HepG2 (cell line): ENCODE data around the gene FZD4. TPM values are rescaled to one million over a fixed set of nuclear protein-coding genes. Genes with fewer than 3 reads are reported as not detected.
A peak's percentile ranks its signal among the peaks of the same experiment; 100 is the strongest.

Source experiments
- BCL6 ChIP-seq: IDR thresholded peaks from 2 replicates; pipeline ENCODE4 v1.6.1; 2016; ENCODE audit warnings: missing genetic modification reagents, missing compliant biosample characterization
- FOXA3 ChIP-seq: IDR thresholded peaks from 2 replicates; pipeline ENCODE4 v1.6.1; 2016; ENCODE audit warnings: missing genetic modification reagents, missing compliant biosample characterization
- HMG20A ChIP-seq: IDR thresholded peaks from 2 replicates; pipeline ENCODE4 v1.6.1; 2016; ENCODE audit warnings: borderline replicate concordance
- NFIC ChIP-seq: IDR thresholded peaks from 2 replicates; pipeline ENCODE4 v1.6.1; 2012; ENCODE audit warnings: mild to moderate bottlenecking, low read length, inconsistent platforms
- NFKBIZ ChIP-seq: IDR thresholded peaks from 2 replicates; pipeline ENCODE4 v1.6.1; 2018; ENCODE audit warnings: missing genetic modification reagents, missing compliant biosample characterization
- NR1H2 ChIP-seq: sonication (generic); formaldehyde crosslinking; IDR thresholded peaks from 2 replicates; pipeline ENCODE4 v1.8.1; 2022; ENCODE audit warnings: low read depth, missing genetic modification reagents, borderline replicate concordance
- RAD21 ChIP-seq: fragments of 450-650 bp; formaldehyde crosslinking; IDR thresholded peaks from 2 replicates; pipeline ENCODE4 v1.5.0; 2020; ENCODE audit warnings: mild to moderate bottlenecking
- RBM22 ChIP-seq: fragments of 200-400 bp; formaldehyde crosslinking; optimal IDR thresholded peaks from 2 replicates; pipeline ENCODE3; 2017; ENCODE audit warnings: mild to moderate bottlenecking, low read length, moderate library complexity
- SIX1 ChIP-seq: sonication (generic); formaldehyde crosslinking; IDR thresholded peaks from 2 replicates; pipeline ENCODE4 v1.4.0; 2020; ENCODE audit warnings: missing genetic modification reagents, borderline replicate concordance
- ZNF124 ChIP-seq: sonication (generic); formaldehyde crosslinking; IDR thresholded peaks from 2 replicates; pipeline ENCODE4 v1.4.0; 2020; ENCODE audit warnings: missing genetic modification reagents
- ZNF138 ChIP-seq: sonication (generic); formaldehyde crosslinking; IDR thresholded peaks from 2 replicates; pipeline ENCODE4 v1.5.0; 2020; ENCODE audit warnings: mild to moderate bottlenecking, low read depth, missing genetic modification reagents
- ZNF430 ChIP-seq: sonication (generic); formaldehyde crosslinking; IDR thresholded peaks from 2 replicates; pipeline ENCODE4 v1.9.0; 2021; ENCODE audit warnings: mild to moderate bottlenecking, missing genetic modification reagents
- polyA plus RNA-seq, 8 experiments: library from polyadenylated mRNA; depleted of rRNA in 3 of 8; stranded (reverse) in 7 of 8; unstranded in 1 of 8; fragments of >200 nt; fragmentation: Illumina TruSeq in 4 of 8; extraction: Trizol in 4 of 8; gene quantifications; 2 replicates each; pipeline versions ENCODE4 v1.2.1 to v1.2.3, GENCODE V29; 2011 to 2016; ENCODE audit warnings: low read depth in 4 of 8, missing spikeins in 1 of 8, mixed read lengths in 1 of 8; ENCODE audit not compliant: insufficient read depth in 1 of 8
- total RNA-seq, 5 experiments: library from RNA; depleted of rRNA; stranded (reverse); fragments of >200 nt; fragmentation: Illumina TruSeq; extraction: Trizol; gene quantifications; 2 replicates each; pipeline ENCODE4 v1.2.3, GENCODE V29; 2016; ENCODE audit warnings: low read depth in 1 of 5
- TF ChIP-seq, protein P1 (sequence below): IDR thresholded peaks from 2 replicates; pipeline ENCODE4 v1.6.1; 2016; ENCODE audit warnings: low read depth
- TF ChIP-seq, protein P2 (sequence below): sonication (generic); formaldehyde crosslinking; IDR thresholded peaks from 2 replicates; pipeline ENCODE4 v1.5.0; 2020; ENCODE audit warnings: mild to moderate bottlenecking, missing genetic modification reagents
- TF ChIP-seq, protein P3 (sequence below): sonication (generic); formaldehyde crosslinking; IDR thresholded peaks from 2 replicates; pipeline ENCODE4 v1.9.0; 2021; ENCODE audit warnings: missing genetic modification reagents, mild to moderate bottlenecking, borderline replicate concordance
- TF ChIP-seq, protein P4 (sequence below): sonication (generic); formaldehyde crosslinking; IDR thresholded peaks from 2 replicates; pipeline ENCODE4 v1.5.1; 2020; ENCODE audit warnings: mild to moderate bottlenecking, moderate library complexity, missing genetic modification reagents
- TF ChIP-seq, protein P5 (sequence below): sonication (generic); formaldehyde crosslinking; IDR thresholded peaks from 2 replicates; pipeline ENCODE4 v1.4.0; 2020; ENCODE audit warnings: missing genetic modification reagents
- TF ChIP-seq, protein P6 (sequence below): sonication (generic); formaldehyde crosslinking; conservative IDR thresholded peaks from 2 replicates; pipeline ENCODE4 v1.5.0; 2020; ENCODE audit warnings: missing genetic modification reagents

Gene FZD4
- total and polyA plus RNA-seq, 2 of the 13 experiments (the other 11 are each of a cell fraction or from before 2014, with no cell fraction given): 46.5 to 70.4 TPM

DNA sequence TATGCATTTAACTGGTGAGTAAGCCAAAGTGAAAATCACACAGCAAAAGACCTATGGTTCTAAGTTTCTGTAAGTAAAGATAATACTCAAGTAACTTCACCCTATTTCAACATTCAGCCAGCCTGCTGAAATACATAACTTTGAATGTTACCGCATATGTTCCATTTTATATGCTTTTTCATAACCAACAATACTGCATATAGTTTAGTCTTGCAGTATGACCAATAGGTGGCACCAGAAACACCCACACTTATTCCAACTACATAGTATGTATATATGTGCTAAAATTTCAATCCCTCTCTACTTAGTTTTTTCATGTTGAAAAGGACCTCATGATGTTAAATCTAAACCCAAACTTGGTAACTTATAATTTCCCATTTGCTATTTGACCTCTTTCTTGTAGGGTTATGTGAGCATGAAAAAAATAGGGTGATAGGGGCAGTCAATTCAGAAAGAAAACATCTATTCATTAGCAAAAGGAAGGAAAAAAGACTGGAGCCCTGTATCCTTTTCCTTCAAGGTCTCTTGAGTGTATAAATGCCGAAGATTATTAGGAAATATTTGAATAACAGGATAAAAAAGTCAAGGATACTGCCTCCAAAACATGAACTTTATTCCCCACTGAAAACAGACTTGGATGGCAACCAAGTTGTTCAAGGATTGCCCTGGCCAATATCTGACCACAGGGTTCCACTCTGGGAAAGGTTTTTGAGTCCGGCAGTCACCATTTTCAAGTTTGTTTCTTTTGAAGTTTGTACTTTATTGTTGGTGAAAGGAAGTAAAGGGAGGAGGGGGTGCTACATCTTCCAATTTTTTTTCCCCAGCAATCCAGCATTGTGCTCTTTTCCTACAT lies 23.8 kb upstream of the FZD4 start (continued):
- TF ChIP-seq, protein P1, sequence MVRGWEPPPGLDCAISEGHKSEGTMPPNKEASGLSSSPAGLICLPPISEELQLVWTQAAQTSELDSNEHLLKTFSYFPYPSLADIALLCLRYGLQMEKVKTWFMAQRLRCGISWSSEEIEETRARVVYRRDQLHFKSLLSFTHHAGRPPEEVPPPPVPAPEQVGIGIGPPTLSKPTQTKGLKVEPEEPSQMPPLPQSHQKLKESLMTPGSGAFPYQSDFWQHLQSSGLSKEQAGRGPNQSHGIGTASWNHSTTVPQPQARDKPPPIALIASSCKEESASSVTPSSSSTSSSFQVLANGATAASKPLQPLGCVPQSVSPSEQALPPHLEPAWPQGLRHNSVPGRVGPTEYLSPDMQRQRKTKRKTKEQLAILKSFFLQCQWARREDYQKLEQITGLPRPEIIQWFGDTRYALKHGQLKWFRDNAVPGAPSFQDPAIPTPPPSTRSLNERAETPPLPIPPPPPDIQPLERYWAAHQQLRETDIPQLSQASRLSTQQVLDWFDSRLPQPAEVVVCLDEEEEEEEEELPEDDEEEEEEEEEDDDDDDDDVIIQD (CRISPR knock-in tag): 0 out of 2 replicates have a peak, but pooled peaks have one; percentile 7
- TF ChIP-seq RBM22 (no peak), NR1H2 (CRISPR knock-in tag) (no peak), BCL6 (CRISPR knock-in tag) (0 out of 2 replicates have a peak, but pooled peaks have one; percentile 3), NFIC (0 out of 2 replicates have a peak, but pooled peaks have one; percentile 22), SIX1 (no peak), ZNF124 (CRISPR knock-in tag) (no peak), ZNF138 (CRISPR knock-in tag) (no peak), NFKBIZ (no peak), ZNF430 (CRISPR knock-in tag) (no peak), FOXA3 (CRISPR knock-in tag) (0 out of 2 replicates have a peak, but pooled peaks have one; percentile 15), HMG20A (peak; percentile 4; the same call in 1 of the 2 replicates), RAD21 (CRISPR knock-in tag) (peak; percentile 37; the same call in 1 of the 2 replicates)
- TF ChIP-seq, protein P2, sequence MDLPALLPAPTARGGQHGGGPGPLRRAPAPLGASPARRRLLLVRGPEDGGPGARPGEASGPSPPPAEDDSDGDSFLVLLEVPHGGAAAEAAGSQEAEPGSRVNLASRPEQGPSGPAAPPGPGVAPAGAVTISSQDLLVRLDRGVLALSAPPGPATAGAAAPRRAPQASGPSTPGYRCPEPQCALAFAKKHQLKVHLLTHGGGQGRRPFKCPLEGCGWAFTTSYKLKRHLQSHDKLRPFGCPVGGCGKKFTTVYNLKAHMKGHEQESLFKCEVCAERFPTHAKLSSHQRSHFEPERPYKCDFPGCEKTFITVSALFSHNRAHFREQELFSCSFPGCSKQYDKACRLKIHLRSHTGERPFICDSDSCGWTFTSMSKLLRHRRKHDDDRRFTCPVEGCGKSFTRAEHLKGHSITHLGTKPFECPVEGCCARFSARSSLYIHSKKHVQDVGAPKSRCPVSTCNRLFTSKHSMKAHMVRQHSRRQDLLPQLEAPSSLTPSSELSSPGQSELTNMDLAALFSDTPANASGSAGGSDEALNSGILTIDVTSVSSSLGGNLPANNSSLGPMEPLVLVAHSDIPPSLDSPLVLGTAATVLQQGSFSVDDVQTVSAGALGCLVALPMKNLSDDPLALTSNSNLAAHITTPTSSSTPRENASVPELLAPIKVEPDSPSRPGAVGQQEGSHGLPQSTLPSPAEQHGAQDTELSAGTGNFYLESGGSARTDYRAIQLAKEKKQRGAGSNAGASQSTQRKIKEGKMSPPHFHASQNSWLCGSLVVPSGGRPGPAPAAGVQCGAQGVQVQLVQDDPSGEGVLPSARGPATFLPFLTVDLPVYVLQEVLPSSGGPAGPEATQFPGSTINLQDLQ (CRISPR knock-in tag): no peak
- TF ChIP-seq, protein P3, sequence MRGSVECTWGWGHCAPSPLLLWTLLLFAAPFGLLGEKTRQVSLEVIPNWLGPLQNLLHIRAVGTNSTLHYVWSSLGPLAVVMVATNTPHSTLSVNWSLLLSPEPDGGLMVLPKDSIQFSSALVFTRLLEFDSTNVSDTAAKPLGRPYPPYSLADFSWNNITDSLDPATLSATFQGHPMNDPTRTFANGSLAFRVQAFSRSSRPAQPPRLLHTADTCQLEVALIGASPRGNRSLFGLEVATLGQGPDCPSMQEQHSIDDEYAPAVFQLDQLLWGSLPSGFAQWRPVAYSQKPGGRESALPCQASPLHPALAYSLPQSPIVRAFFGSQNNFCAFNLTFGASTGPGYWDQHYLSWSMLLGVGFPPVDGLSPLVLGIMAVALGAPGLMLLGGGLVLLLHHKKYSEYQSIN: no peak
- TF ChIP-seq, protein P4, sequence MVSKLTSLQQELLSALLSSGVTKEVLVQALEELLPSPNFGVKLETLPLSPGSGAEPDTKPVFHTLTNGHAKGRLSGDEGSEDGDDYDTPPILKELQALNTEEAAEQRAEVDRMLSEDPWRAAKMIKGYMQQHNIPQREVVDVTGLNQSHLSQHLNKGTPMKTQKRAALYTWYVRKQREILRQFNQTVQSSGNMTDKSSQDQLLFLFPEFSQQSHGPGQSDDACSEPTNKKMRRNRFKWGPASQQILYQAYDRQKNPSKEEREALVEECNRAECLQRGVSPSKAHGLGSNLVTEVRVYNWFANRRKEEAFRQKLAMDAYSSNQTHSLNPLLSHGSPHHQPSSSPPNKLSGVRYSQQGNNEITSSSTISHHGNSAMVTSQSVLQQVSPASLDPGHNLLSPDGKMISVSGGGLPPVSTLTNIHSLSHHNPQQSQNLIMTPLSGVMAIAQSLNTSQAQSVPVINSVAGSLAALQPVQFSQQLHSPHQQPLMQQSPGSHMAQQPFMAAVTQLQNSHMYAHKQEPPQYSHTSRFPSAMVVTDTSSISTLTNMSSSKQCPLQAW: no peak
- TF ChIP-seq, protein P5, sequence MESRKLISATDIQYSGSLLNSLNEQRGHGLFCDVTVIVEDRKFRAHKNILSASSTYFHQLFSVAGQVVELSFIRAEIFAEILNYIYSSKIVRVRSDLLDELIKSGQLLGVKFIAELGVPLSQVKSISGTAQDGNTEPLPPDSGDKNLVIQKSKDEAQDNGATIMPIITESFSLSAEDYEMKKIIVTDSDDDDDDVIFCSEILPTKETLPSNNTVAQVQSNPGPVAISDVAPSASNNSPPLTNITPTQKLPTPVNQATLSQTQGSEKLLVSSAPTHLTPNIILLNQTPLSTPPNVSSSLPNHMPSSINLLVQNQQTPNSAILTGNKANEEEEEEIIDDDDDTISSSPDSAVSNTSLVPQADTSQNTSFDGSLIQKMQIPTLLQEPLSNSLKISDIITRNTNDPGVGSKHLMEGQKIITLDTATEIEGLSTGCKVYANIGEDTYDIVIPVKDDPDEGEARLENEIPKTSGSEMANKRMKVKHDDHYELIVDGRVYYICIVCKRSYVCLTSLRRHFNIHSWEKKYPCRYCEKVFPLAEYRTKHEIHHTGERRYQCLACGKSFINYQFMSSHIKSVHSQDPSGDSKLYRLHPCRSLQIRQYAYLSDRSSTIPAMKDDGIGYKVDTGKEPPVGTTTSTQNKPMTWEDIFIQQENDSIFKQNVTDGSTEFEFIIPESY (CRISPR knock-in tag): no peak
- TF ChIP-seq, protein P6, sequence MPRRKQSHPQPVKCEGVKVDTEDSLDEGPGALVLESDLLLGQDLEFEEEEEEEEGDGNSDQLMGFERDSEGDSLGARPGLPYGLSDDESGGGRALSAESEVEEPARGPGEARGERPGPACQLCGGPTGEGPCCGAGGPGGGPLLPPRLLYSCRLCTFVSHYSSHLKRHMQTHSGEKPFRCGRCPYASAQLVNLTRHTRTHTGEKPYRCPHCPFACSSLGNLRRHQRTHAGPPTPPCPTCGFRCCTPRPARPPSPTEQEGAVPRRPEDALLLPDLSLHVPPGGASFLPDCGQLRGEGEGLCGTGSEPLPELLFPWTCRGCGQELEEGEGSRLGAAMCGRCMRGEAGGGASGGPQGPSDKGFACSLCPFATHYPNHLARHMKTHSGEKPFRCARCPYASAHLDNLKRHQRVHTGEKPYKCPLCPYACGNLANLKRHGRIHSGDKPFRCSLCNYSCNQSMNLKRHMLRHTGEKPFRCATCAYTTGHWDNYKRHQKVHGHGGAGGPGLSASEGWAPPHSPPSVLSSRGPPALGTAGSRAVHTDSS (CRISPR knock-in tag): no peak
